ENCODE results near the gene AOAH. TPM values are rescaled to one million over a fixed set of nuclear protein-coding genes. Genes with fewer than 3 reads are reported as not detected.

The AOAH gene
- total and polyA plus RNA-seq, 2 of the 13 experiments (the other 11 are each of a cell fraction or from before 2014, with no cell fraction given), result not detected

- CTCF ChIA-PET (ENCODE audit: low intra/inter-chr PET ratio, low total read pairs), result no interaction called here
- in situ Hi-C loops (cut with HindIII; ENCODE audit: extremely low pct_ligation_motif_present, low pct_unique_long_range_greater_than_20kb), result no loop called here
- H3K27me3 ChIP-seq (ENCODE audit: control insufficient read depth in 1 of 2, insufficient read depth in 2 of 2, low read length in 2 of 2), result peaks cover 0 to 13% of the 10 kb centered on the region in 2 experiments; a peak in 1 of 5 replicates
These were observed 121.1 kb downstream of the AOAH start for GRCh38 chr7:36602934-36603887.

More at GRCh38 chr7:36602934-36603887, 121.1 kb downstream of the AOAH start:
- Histone ChIP-seq H3K4me2 (ENCODE audit: low read depth, low read length) (no peak overlapping the region), H3K4me1 (ENCODE audit: insufficient read depth, low read length) (no peaks in the 10 kb centered on the region), H3K79me2 (ENCODE audit: insufficient read depth, low read length) (no peaks in the 10 kb centered on the region), H3K9ac (ENCODE audit: insufficient read depth, low read depth, low read length) (no peak overlapping the region), H4K20me1 (ENCODE audit: insufficient read depth, low read length) (no peaks in the 10 kb centered on the region), H3K9me3 (ENCODE audit: low read length) (no peaks in the 10 kb centered on the region), H3K36me3 (replicated peaks in 1 of 2; ENCODE audit: control insufficient read depth in 1 of 2, insufficient read depth in 2 of 2, low read length in 2 of 2) (no peaks in the 10 kb centered on the region), H2AFZ (ENCODE audit: low read length) (no peak overlapping the region), H3K27ac (ENCODE audit: extremely low read length, insufficient read depth, low read length) (no peak overlapping the region), H3K4me3 (replicated peaks in 1 of 3; ENCODE audit: insufficient read depth in 1 of 3, low read depth in 2 of 3, low read length in 3 of 3) (no peak overlapping the region)
- ATAC-seq, result no peak
- POLR2A ChIA-PET, result no interaction called here
- BruUV-seq (replicated peaks), result no TSS peak
- DNase-seq (ENCODE audit: low spot score), result no peak
- intact Hi-C loops (cut with micrococcal nuclease; ENCODE audit: unreplicated experiment), result no loop called here
- 17% methylated on average over 7 of the region's 7 CpGs for WGBS (ENCODE audit: low lambda C conversion rate)
- TF ChIP-seq HDAC6 (IDR thresholded peaks at IDR 0.05; ENCODE audit: low read depth, low read length) (no peak), ZNF121 (CRISPR knock-in tag; IDR thresholded peaks at IDR 0.05) (no peak), LCORL (IDR thresholded peaks at IDR 0.05) (no peak), LCORL (CRISPR knock-in tag; IDR thresholded peaks at IDR 0.05) (no peak), ZIK1 (CRISPR knock-in tag; IDR thresholded peaks at IDR 0.05; ENCODE audit: borderline replicate concordance, low read depth) (no peak), ZNF225 (CRISPR knock-in tag; IDR thresholded peaks at IDR 0.05) (no peak), ZBTB38 (CRISPR knock-in tag; IDR thresholded peaks at IDR 0.05) (no peak), PHF5A (CRISPR knock-in tag; IDR thresholded peaks at IDR 0.05; ENCODE audit: low read depth, unreplicated experiment) (no peak), ZBTB3 (CRISPR knock-in tag; IDR thresholded peaks at IDR 0.05; ENCODE audit: borderline replicate concordance, low read depth) (no peak), ZFAT (CRISPR knock-in tag; conservative IDR thresholded peaks at IDR 0.05) (no peak), PITX1 (CRISPR knock-in tag; IDR thresholded peaks at IDR 0.05) (no peak), ZNF589 (CRISPR knock-in tag; conservative IDR thresholded peaks at IDR 0.05) (no peak), ZNF337 (CRISPR knock-in tag; IDR thresholded peaks at IDR 0.05; ENCODE audit: borderline replicate concordance, low read depth) (no peak), POGZ (CRISPR knock-in tag; IDR thresholded peaks at IDR 0.05) (no peak), SMC3 (IDR thresholded peaks at IDR 0.05; ENCODE audit: low read length) (no peak), NCOA1 (CRISPR knock-in tag; IDR thresholded peaks at IDR 0.05) (no peak), ZNF598 (CRISPR knock-in tag; IDR thresholded peaks at IDR 0.05; ENCODE audit: borderline replicate concordance) (no peak), ZSCAN25 (CRISPR knock-in tag; IDR thresholded peaks at IDR 0.05) (no peak), HBP1 (CRISPR knock-in tag; IDR thresholded peaks at IDR 0.05; ENCODE audit: low read depth) (no peak)
- TF ChIP-seq, protein P1, sequence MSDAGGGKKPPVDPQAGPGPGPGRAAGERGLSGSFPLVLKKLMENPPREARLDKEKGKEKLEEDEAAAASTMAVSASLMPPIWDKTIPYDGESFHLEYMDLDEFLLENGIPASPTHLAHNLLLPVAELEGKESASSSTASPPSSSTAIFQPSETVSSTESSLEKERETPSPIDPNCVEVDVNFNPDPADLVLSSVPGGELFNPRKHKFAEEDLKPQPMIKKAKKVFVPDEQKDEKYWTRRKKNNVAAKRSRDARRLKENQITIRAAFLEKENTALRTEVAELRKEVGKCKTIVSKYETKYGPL (CRISPR knock-in tag; IDR thresholded peaks at IDR 0.05), result no peak
- FAIRE-seq, result no peak

Data from HepG2 (cell line).